Heart right ventricle (tissue), 16 donors: ENCODE results near the gene MUC5B. TPM values are rescaled to one million over a fixed set of nuclear protein-coding genes. Genes with fewer than 3 reads are reported as not detected.
"Not testable (repeated sequence)": the region's sequence is repeated elsewhere in the genome, so short reads cannot be mapped to it uniquely, and the experiment has no call there.

ENCODE experiments used
- ATAC-seq, 8 donors: fragments of 200-7000 bp; cut with Tn5 transposase; one replicate each; pipeline ENCODE4 v1.9.1; 2020; ENCODE audit warnings: mild to moderate bottlenecking in 8 of 8, moderate library complexity in 8 of 8, moderate number of reproducible peaks in 1 of 8
- DNase-seq, 2 donors: peaks; one replicate each; pipeline ENCODE4 v3.0.0-alpha.2; 2020
- H3K27ac ChIP-seq, 10 donors: fragments of 200-600 bp; sonication (generic) in 2 of 10; one replicate each; pipeline versions ENCODE4 v1.5.0 to v1.8.0; 2020 to 2022; ENCODE audit warnings: mild to moderate bottlenecking in 3 of 10
- H3K27me3 ChIP-seq, 7 donors: fragments of 200-600 bp; one replicate each; pipeline ENCODE4 v1.8.0; 2021 to 2022; ENCODE audit warnings: mild to moderate bottlenecking in 2 of 7
- H3K36me3 ChIP-seq, 9 donors: fragments of 200-600 bp; sonication (generic) in 1 of 9; one replicate each; pipeline versions ENCODE4 v1.5.0 to v1.8.0; 2020 to 2022; ENCODE audit warnings: mild to moderate bottlenecking in 2 of 9
- H3K4me1 ChIP-seq, 9 donors: fragments of 200-600 bp; sonication (generic) in 1 of 9; one replicate each; pipeline versions ENCODE4 v1.5.0 to v1.8.0; 2020 to 2022; ENCODE audit warnings: mild to moderate bottlenecking in 4 of 9
- H3K4me3 ChIP-seq, 10 donors: fragments of 200-600 bp; sonication (generic) in 2 of 10; one replicate each; pipeline versions ENCODE4 v1.5.0 to v1.8.0; 2020 to 2022; ENCODE audit warnings: mild to moderate bottlenecking in 7 of 10, moderate library complexity in 2 of 10
- H3K9me3 ChIP-seq, 11 donors: fragments of 200-600 bp in 10 of 11; sonication (generic) in 2 of 11; one replicate each; pipeline versions ENCODE4 v1.5.0 to v1.8.0; 2013 to 2022; ENCODE audit warnings: mild to moderate bottlenecking in 2 of 11, control low read depth in 1 of 11, moderate library complexity in 1 of 11
- CTCF ChIP-seq, 9 donors: fragments of 200-600 bp; sonication (generic) in 2 of 9; IDR thresholded peaks; one replicate each; pipeline versions ENCODE4 v1.5.0 to v1.8.0; 2021 to 2022; ENCODE audit warnings: antibody characterized with exemption in 9 of 9, mild to moderate bottlenecking in 5 of 9, moderate library complexity in 1 of 9
- WGBS, 2 donors: extraction: QIAGEN DNeasy Blood & Tissue Kit; methylation state at CpG; one replicate each; pipeline ENCODE4 v1.1.7; 2013; ENCODE audit warnings: inconsistent platforms in 1 of 2; 5-methylcytosine and 5-hydroxymethylcytosine counted together
- intact Hi-C, 10 donors: fragments of 100-400 bp; cut with DNase I; formaldehyde crosslinking; loops; one replicate each; pipeline versions ENCODE4 v1.11.1 to v1.14.2; 2022
- polyA plus RNA-seq, 2 donors: library from polyadenylated mRNA; stranded (reverse); fragments of 200-250 nt; gene quantifications; one replicate each; pipeline ENCODE4 v1.2.3, GENCODE V29; 2013
- total RNA-seq, 10 donors: library from RNA; stranded (reverse); fragmentation: NEBNext Ultra II Directional in 3 of 10; extraction: Animal tissue kit (Norgen Biotek cat#: 25700) in 3 of 10; gene quantifications; one replicate each; pipeline versions ENCODE4 v1.2.1 to v1.2.4, GENCODE V29; 2021 to 2023
- donor health status: Arrhythmogenic right ventricular cardiomyopathy.
- donor health status: ischemic (EF 13 %, LVEDD 7.1; RV severe dilation, severe dysfunction).
- donor health status: healthy with polysubstance abuse.
- donor health status: DM: no; HTN: yes; CAD: no.
- donor health status: DM: no; HTN: no; CAD: no.
- donor health status: ischemic (EF 25% LVEDD 6.9; RV normal size, moderate dysfunction).
- donor health status: ischemic (EF 25% LVEDD 5.7; RV mildly dilated, moderate dysfunction).
- donor health status: healthy.
- donor health status: DM: yes; HTN: yes; CAD: no.
- donor health status: Ischemic cardiomyopathy.
- donor health status: ischemic (EF 35%, LVEDD 5.7; RV mildly dilated, moderate dysfunction).
- donor health status: nonischemic (EF 11% LVEDD 7.7; RV severe dilation, severe dysfunction).
- donor health status: DM: yes; HTN: yes; CAD: no.
- donor health status: PGD.
- donor health status: ischemic (EF 29% LVEDD 5.4; RV normal size, mild dysfunction).
- donor health status: nonischemic (EF 23%, LVEDD 6.1; RV moderate dilation, normal function).

MUC5B gene
- total and polyA plus RNA-seq, 12 donors = not detected

- DNase-seq (no peak), ATAC-seq (no peak)
- Histone ChIP-seq H3K4me1 (no peaks in the 10 kb centered on the region), H3K9me3 (peaks cover 0 to 47% (median 21%) of the 10 kb centered on the region in 11 donors), H3K27me3 (peaks cover 0 to 9% (median 0%) of the 10 kb centered on the region in 7 donors), H3K36me3 (no peaks in the 10 kb centered on the region), H3K4me3 (no peak overlapping the region), H3K27ac (no peak overlapping the region)
- WGBS, 2 donors = 88 to 89% methylated on average over 17 of the region's 17 CpGs
- intact Hi-C loops = no loop called here
- TF ChIP-seq CTCF (IDR thresholded peaks at IDR 0.05) = no peak
These were observed 13.4 kb upstream of the MUC5B start for GRCh38 chr11:1209371-1210057.

DNA sequence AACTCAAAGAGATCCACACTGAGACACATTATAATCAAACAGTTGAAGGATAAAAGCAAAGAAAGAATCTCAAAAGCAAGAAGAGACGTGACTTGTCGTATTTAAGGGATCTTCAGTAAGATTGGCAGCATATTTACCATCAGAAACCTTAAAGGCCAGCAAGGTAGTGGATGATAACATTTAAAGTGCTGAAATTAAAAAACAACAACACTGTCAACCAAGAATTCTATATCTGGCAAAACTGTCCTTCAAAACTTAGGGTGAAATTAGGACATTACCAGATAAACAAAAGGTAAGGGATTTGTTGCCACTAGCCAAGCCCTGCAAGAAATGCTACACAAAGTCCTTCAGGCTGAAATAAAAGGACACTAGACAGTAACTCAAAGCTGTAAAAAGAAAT is 11.0 kb upstream of the MUC5B start:
- DNase-seq (no peak), ATAC-seq (no peak)
- Histone ChIP-seq H3K9me3 (peaks cover 0 to 47% (median 21%) of the 10 kb centered on the region in 11 donors), H3K4me1 (no peaks in the 10 kb centered on the region), H3K27me3 (peaks cover 0 to 9% (median 0%) of the 10 kb centered on the region in 7 donors), H3K36me3 (no peaks in the 10 kb centered on the region), H3K4me3 (no peak overlapping the region), H3K27ac (no peak overlapping the region)
- TF ChIP-seq CTCF (IDR thresholded peaks at IDR 0.05) = no peak
- WGBS, 2 donors = 75 to 85% methylated on average over 2 of the region's 2 CpGs
- intact Hi-C loops = no loop called here

- H3K4me1 ChIP-seq, H3K36me3 ChIP-seq, DNase-seq, H3K27ac ChIP-seq, intact Hi-C loops, ATAC-seq, H3K4me3 ChIP-seq: not testable (repeated sequence)
- Histone ChIP-seq H3K9me3 (peaks cover 0 to 34% (median 19%) of the 10 kb centered on the region in 11 donors), H3K27me3 (peaks cover 7 to 33% (median 24%) of the 10 kb centered on the region in 7 donors)
- 82 to 87% methylated on average over 8 of the region's 8 CpGs for WGBS, 2 donors
These were observed 7.0 kb upstream of the MUC5B start for GRCh38 chr11:1215826-1216225.

DNA sequence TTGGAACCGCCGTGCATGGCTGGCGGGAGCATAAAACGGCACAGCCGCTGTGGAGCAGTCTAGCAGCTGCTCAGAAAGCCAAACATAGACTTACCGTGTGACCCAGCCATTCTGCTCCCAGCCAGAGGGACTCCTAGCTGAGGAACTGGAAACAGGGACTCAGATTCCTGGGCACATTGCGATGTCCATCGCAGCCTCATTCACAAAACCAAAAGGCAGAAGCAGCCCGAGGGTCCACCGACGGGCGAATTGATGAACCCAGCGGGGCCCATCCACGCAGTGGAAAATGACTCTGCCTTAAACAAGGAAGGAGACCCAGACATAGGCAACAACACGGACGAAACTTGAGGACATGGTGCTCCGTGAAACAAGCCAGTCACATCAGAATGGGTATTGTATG is 5.7 kb upstream of the MUC5B start:
- no peak overlapping the region for H3K27ac ChIP-seq
- no peak for TF ChIP-seq CTCF (IDR thresholded peaks at IDR 0.05)
- no peaks in the 10 kb centered on the region for H3K36me3 ChIP-seq
- H3K27me3 ChIP-seq = peaks cover 7 to 46% (median 38%) of the 10 kb centered on the region in 7 donors
- ATAC-seq (no peak), DNase-seq (no peak)
- peaks cover 0 to 21% (median 5%) of the 10 kb centered on the region in 11 donors for H3K9me3 ChIP-seq
- WGBS, 2 donors = 87 to 89% methylated on average over 17 of the region's 17 CpGs
- intact Hi-C loops = no loop called here
- no peaks in the 10 kb centered on the region for H3K4me1 ChIP-seq
- no peak overlapping the region for H3K4me3 ChIP-seq

GRCh38 chr11:1218256-1218787 is 4.5 kb upstream of the MUC5B start:
- no peak for ATAC-seq
- Histone ChIP-seq H3K9me3 (peaks cover 0 to 9% (median 0%) of the 10 kb centered on the region in 11 donors), H3K4me1 (no peaks in the 10 kb centered on the region), H3K36me3 (no peaks in the 10 kb centered on the region), H3K27ac (no peak overlapping the region), H3K27me3 (peaks cover 7 to 58% (median 49%) of the 10 kb centered on the region in 7 donors), H3K4me3 (no peak overlapping the region)
- no peak for TF ChIP-seq CTCF (IDR thresholded peaks at IDR 0.05)
- intact Hi-C loops = no loop called here
- 78 to 80% methylated on average over 15 of the region's 15 CpGs for WGBS, 2 donors
- DNase-seq = no peak
